GM20431 (cell line): ENCODE measurements around the gene ABCC3.

Experiments used
- in situ Hi-C: fragments of 300-500 bp; cut with MseI, MboI; formaldehyde crosslinking; loops from one replicate; pipeline ENCODE4 v1.15.0; 2020; ENCODE audit warnings: low sequenced_read_pairs; ENCODE audit not compliant: unreplicated experiment

ABCC3 gene

DNA sequence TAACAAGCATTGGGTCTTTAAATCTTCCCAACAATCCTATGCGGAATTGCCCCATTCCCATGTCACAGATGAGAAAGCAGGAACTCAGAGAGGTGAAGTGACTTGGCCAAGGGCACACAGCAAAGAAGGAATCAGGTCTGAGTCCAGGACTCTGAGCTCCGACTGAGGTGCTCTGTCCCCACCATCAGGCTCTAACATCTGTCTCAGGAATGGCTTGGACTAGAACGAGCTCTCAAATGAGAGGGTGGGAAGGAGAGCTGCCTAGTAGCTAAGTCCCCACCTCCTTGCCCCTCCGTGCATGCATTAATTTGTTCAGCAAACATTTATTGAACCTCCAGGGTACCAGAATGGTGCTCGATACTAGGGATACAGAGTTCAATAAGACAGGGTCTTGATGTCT lies 26.7 kb downstream of the ABCC3 start:
- in situ Hi-C loops, result no loop called here

DNA sequence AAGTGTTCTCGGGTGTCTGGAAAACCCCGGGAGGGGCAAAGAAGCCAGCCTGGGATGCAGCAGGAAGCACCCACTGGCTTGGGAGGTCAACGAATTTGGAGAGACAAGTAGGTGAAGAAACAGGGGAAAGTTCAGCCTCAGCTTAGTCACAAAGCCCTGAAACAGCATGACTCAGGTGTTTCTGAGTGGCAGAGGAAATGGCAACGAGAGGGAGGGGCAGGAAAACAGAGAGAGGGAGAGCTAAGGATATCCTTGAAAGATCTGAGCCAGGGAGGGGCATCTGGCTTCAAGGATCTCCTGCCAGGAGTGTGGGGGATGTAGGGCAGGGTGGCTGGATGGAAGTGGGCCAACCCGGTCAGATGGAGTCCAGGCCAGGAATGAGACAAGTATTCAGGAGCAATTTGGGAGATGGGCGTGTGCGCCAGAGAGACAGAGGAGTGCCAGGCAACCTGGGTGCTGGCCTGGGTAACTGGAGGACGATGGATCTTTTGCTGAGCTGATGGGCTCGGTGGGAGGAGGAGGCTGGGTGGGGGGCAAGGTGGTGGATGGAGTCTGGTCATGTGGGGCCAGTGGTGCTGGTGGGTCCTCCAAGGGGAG lies 27.2 kb downstream of the ABCC3 start:
- in situ Hi-C loops, result no loop called here

DNA sequence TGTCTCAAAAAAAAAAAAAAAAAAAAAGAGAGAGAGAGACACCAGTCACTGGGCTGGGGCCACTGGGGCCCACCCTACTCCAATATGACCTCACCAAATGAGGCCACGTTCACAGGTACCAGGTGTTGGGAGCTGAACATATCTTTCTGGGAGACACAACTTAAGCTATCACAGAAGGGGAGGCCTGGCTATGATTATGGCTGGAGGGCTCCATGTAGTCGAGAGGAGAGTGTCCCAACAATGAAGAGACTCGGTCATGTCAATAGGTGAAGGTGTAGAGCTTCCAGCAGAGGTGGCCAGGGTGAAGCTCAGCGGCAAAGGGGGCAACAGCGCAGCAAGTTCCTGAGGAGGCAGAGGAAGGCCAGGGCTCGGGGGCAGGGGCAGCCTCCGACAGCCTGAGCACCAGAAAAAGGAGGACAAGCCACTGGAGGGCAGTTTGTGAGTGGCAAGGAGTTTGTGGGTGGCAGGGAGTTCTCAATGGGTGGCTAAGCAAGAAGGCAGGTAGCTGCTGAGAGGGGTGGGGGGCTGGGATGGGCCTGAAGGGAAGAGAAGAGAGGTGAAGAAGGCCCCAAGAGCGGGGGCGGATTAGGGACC lies 28.0 kb downstream of the ABCC3 start:
- in situ Hi-C loops, result no loop called here

DNA sequence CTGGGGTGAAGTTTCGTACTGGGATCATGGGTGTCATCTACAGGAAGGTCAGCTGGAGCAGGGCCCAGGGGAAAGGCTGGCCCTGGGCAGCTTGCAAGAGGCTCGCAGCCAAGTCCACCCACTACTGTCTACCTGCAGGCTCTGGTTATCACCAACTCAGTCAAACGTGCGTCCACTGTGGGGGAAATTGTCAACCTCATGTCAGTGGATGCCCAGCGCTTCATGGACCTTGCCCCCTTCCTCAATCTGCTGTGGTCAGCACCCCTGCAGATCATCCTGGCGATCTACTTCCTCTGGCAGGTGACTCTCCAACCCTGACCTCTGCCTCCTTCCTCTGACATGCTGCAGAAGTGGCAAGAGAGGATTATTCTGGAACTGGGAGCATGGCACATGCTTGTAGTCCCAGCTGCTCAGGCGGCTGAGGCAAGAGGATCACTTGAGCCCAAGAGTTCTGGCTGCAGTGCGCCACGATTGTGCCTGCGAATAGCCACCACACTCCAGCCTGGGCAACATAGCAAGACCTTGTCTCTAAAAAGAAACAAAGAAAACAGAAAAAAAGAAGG lies 29.2 kb downstream of the ABCC3 start:
- in situ Hi-C loops, result no loop called here

DNA sequence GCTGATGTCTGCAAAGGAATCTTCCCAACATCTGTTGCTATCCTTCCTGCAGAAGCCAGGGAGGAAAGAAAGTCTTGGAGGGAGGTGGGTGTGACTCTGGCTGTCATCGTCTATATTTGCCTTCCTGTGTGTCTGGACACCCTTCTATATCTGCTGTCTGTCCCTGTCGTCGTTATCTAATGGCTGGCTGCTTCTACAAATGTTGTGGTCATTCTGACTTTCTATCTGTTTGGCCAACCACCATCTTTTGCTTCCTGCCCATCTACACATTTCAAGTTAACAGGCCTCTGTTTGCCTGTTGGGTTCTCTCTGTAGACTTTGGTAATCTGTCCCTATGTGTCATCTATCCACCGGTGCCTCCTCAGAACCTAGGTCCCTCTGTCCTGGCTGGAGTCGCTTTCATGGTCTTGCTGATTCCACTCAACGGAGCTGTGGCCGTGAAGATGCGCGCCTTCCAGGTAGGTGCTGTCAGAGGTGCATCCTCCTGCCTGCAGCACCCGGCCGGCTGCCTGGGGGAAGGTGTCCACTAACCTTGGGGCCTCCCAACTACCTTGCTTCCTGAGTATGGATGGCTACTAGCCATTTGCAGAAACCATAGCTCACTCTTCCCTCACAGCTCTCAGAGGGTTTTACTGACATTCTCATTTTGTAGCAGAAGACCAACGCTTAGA lies 30.2 kb downstream of the ABCC3 start:
- in situ Hi-C loops, result no loop called here

DNA sequence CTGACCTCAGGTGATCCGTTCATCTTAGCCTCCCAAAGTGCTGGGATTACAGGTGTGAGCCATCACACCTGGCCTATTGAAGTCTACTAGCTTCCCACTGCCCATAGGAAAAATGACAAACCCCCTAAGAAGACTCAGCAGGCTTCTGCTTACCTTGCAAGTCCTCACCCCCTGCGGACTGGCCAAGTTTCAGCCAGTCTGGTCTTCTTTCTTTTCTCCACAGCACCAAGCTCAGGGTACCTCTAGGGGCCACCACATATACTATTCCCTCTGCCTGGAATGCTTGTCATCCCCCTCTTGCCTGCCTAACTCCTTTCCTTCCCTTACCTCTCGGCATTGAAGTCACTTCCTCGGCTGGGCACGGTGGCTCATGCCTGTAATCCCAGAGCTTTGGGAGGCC lies 31.2 kb downstream of the ABCC3 start:
- in situ Hi-C loops, result no loop called here

DNA sequence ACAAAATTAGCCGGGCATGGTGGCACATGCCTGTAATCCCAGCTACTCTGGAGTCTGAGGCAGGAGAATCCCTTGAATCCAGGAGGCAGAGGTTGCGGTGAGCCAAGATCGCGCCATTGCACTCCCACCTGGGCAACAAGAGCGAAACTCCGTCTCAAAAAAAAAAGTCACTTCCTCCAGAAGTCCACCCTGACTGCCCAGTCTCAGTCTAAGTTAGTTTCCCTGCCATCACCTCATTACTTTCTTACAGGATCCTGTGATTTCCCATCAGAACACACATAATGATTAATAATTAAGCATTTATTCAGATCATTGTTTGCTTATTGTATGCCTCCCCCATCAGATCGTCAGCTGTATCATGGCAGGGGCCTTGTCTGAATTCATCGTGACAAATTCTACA lies 31.6 kb downstream of the ABCC3 start:
- in situ Hi-C loops, result no loop called here

DNA sequence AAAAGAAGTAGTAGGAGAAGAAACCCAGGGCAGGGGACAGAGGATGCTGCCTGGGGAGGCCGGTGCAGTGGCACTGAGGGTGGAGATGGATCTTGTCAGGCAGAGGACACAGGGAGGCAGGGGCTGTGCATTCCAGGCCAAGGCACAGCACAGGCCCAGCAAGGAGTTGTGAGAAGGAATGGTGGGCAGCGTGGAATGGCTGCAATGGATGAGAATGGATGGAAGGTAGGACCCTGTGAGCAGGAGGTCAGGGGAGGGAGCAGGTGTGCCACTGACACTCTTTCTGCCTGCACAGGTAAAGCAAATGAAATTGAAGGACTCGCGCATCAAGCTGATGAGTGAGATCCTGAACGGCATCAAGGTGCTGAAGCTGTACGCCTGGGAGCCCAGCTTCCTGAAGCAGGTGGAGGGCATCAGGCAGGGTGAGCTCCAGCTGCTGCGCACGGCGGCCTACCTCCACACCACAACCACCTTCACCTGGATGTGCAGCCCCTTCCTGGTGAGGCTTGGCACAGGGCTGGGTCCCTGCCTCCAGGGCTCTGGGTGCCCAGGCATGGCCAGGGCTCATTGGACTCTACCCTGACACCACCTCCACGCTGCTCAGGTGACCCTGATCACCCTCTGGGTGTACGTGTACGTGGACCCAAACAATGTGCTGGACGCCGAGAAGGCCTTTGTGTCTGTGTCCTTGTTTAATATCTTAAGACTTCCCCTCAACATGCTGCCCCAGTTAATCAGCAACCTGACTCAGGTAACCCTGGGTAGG lies 32.8 kb downstream of the ABCC3 start:
- in situ Hi-C loops, result no loop called here

DNA sequence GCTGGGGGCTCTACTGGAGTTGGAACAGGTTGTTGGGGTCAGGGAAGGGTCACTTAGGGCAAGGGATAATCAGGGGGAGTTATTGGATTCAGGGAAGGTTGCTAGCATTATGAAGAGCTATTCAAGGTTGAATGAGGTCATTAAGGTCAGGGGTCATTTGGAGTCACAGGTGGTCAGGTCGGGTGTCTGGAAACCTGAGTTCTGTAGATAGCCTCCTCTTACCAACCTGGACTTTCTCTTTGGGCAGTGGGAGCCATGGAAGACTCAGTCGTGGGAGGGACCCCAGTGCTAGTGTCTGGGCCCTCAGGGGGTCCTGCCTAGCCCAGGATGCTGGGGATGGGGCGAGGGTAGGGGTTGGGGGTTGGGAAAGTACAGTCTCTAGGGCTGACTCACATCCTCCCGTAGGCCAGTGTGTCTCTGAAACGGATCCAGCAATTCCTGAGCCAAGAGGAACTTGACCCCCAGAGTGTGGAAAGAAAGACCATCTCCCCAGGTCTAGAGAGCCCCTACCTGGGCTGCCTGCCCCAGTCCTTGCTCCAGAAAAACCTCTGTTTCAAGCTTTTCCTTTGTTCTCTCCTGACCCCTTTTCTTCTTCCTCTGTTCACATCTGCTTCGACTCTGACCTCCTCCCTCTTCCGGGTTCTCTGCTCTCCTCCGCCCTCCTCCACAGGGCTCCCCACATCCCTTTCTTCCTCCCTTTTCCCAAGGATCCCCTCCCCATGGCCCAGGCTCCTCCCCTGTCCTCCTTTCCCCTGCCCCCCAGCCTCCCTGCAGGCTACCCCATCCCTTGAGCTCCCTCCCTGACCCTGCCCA lies 33.5 kb downstream of the ABCC3 start:
- in situ Hi-C loops, result no loop called here

DNA sequence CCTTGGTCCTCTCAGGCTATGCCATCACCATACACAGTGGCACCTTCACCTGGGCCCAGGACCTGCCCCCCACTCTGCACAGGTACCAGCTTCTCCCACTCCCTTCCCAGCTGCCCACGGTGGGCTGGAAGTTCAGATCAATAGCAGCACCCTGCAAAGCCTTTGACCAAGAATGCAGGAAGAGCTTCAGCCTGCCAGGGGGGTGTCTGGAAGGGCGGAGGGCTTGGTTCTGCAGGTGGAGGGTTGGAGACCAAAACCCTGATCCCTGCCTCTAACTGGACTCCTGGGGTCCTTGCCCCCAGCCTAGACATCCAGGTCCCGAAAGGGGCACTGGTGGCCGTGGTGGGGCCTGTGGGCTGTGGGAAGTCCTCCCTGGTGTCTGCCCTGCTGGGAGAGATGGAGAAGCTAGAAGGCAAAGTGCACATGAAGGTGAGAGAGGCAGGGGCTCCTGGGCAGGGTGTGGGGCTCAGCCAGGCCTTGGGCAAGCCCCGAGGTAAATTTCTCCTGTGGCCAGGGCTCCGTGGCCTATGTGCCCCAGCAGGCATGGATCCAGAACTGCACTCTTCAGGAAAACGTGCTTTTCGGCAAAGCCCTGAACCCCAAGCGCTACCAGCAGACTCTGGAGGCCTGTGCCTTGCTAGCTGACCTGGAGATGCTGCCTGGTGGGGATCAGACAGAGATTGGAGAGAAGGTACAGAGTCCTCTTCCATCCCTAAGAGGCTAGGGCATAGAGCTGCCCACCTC lies 34.3 kb downstream of the ABCC3 start:
- in situ Hi-C loops, result no loop called here

DNA sequence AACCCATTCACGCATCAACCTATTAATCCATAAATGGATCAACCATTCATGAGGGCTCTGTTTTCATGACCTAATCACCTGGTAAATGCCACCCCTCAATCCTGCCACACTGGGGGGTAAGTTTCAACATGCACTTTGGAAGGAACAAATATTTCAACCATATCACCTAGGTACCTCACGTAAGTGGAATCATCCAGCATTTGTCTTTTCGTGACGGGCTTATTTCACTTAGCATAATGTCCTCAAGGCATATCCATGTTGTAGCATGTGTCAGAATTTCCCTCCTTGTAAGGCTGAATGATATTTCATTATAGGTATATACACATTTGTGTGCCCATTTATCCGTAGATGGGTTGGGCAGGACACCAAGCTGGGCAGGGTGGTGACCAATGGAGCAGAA lies 37.4 kb downstream of the ABCC3 start:
- in situ Hi-C loops, result no loop called here

DNA sequence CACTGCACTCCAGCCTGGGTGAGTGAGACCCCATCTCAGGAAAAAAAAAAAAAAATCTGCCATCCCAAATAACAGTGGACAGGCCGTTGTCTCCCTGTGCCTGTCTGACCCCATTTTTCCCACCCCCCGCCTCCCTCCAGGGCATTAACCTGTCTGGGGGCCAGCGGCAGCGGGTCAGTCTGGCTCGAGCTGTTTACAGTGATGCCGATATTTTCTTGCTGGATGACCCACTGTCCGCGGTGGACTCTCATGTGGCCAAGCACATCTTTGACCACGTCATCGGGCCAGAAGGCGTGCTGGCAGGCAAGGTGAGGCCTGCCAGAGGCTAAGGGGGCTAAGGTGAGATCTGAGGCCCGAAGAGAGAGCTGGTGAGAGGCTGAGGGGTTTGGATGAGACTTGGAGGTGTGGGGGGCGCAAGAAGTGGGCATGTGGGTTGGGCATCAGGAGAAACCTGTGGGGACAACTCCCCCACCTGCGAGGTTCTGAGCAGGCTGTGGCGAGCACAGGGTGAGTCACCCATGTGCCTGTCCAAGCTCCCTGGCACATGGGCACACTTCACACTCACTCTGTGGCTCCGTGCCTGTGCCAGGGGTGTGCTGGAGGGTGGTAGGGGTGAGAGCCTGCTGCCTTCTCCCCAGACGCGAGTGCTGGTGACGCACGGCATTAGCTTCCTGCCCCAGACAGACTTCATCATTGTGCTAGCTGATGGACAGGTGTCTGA lies 38.3 kb downstream of the ABCC3 start:
- in situ Hi-C loops, result no loop called here

DNA sequence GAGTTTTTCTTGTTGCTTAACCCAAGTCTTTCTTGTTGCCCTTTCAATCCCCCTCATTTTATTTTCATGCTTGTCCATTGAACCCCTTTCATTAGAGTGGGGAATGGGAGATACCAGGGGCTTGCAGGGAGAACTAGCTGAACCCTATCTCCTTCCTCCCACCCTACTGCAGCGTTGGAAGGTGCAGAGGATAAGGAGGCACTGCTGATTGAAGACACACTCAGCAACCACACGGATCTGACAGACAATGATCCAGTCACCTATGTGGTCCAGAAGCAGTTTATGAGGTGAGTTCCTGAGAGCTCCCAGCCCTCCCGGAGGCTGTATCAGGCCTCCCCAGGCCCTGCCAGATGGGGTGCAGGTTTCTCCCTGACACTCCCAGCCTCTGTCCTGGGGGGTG lies 40.5 kb downstream of the ABCC3 start:
- in situ Hi-C loops, result no loop called here

DNA sequence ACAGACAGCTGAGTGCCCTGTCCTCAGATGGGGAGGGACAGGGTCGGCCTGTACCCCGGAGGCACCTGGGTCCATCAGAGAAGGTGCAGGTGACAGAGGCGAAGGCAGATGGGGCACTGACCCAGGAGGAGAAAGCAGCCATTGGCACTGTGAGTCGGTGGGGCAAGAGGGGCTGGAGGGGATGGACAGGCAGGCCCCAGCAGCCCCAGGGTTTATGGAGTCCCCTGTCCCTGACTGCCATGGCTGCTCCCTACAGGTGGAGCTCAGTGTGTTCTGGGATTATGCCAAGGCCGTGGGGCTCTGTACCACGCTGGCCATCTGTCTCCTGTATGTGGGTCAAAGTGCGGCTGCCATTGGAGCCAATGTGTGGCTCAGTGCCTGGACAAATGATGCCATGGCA lies 40.9 kb downstream of the ABCC3 start:
- in situ Hi-C loops, result no loop called here

DNA sequence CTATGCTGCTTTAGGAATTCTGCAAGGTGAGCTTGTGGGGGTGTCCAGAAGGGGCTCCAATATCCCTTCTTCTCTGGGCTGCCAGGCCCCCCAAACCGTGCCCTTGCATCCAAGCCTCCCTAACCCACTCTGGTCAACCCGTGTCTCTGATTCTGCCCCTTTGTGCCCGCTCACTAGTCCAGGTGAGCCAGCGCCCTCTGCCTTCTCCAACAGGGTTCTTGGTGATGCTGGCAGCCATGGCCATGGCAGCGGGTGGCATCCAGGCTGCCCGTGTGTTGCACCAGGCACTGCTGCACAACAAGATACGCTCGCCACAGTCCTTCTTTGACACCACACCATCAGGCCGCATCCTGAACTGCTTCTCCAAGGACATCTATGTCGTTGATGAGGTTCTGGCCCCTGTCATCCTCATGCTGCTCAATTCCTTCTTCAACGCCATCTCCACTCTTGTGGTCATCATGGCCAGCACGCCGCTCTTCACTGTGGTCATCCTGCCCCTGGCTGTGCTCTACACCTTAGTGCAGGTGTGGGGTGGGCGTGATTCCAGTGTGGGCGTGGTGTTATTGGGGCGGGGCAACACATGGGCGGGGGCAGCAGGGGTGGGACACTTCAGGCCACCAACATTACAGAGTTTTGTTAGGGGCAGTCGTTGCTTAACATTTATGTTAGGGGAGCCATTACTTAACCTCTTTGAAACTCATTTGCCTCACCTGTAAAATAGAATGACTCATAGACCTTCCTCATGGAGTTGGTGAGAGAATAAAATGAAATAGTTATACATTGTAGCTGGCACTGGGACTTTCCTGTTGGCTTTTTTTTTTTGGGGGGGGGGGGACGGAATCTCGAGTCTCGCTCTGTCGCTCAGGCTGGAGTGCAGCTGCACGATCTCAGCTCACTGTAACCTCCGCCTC lies 41.6 kb downstream of the ABCC3 start:
- in situ Hi-C loops, result no loop called here

DNA sequence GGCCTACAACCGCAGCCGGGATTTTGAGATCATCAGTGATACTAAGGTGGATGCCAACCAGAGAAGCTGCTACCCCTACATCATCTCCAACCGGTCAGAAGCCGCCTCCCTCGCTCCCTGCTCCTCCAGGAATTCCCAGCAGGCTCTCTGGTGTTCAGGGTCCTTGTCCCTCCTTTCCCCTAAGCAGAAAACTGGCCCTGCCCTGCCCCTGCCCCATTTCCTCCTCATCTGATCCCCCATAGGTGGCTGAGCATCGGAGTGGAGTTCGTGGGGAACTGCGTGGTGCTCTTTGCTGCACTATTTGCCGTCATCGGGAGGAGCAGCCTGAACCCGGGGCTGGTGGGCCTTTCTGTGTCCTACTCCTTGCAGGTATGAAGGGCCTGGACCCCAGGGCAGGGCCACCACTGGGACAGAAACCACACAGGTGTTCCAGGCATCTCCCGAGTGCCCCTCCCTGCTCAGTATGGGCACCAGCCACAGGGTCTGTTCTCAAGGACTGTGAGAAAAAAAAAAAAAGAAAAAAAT lies 43.2 kb downstream of the ABCC3 start:
- in situ Hi-C loops, result no loop called here

DNA sequence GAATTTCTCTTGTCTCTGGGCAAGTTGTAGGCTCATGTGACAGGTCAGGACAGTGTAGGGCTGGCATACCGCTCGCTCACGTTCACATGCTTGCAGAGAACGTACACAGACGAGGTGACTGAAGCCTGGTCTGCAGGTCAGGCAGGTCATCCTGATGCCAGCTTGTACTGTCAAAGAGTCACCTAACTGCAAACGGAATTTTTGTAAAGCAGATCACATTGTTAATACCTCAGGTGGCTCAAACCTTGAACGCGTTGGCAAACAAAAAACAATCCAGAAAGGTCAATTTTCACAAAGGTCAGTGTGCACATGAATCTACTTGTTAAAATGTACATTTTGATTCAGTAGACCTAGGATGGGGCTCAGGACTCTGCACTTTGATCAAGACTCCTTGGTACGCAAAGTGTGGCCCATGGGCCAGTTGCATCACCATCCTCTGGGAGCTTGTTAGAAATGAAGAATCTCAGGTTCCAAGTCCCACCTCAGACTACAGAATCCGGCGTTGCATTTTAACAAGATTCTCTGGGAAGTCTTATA lies 44.4 kb downstream of the ABCC3 start:
- in situ Hi-C loops, result no loop called here
